ENCODE data around the gene SAMD14.
A peak's percentile ranks its signal among the peaks of the same experiment; 100 is the strongest.

SAMD14 gene

DNA sequence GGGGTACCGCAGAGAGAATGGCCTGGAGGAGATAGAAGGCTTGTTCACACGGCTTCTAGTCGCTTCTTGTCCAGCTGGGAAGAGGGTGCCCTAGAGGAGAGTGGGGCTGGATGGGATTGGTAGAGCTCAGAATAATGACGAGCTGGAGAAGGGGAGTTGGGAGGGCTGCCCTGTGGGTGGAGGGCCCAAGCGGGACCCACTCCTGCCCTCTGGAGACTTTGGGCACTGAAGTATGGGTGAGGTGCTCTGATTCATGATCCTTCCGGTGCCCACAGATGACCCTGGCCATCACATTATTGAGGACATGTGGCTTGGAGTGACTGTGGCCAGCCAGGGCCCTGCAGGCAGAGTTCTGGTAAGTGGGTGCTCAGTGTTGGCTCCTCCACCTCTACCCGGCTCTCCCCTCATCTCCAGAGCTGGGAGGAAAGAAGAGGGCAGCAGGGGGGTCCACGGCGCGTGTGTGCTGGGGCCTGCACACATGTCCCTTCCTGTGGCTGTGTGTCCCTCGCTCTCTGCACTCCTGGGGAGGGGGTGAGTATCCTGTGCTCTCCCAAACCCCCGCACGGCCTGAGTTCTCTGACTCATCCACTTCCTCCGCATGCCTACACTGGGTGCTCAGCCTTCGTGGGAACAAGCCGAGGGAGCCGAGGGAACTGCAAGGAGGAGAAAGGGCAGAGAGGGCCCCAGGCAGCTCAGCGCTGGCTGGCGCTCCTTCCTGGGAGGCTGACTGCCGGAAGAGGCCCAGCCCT, 65.5 kb downstream of the SAMD14 start:
- TF ChIP-seq, protein P1, sequence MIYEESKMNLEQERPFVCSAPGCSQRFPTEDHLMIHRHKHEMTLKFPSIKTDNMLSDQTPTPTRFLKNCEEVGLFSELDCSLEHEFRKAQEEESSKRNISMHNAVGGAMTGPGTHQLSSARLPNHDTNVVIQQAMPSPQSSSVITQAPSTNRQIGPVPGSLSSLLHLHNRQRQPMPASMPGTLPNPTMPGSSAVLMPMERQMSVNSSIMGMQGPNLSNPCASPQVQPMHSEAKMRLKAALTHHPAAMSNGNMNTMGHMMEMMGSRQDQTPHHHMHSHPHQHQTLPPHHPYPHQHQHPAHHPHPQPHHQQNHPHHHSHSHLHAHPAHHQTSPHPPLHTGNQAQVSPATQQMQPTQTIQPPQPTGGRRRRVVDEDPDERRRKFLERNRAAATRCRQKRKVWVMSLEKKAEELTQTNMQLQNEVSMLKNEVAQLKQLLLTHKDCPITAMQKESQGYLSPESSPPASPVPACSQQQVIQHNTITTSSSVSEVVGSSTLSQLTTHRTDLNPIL (CRISPR knock-in tag; IDR thresholded peaks at IDR 0.05; ENCODE audit: low read depth), result no peak
- no peak for TF ChIP-seq BACH2 (CRISPR knock-in tag; IDR thresholded peaks at IDR 0.05; ENCODE audit: borderline replicate concordance)
- TF ChIP-seq, protein P2, sequence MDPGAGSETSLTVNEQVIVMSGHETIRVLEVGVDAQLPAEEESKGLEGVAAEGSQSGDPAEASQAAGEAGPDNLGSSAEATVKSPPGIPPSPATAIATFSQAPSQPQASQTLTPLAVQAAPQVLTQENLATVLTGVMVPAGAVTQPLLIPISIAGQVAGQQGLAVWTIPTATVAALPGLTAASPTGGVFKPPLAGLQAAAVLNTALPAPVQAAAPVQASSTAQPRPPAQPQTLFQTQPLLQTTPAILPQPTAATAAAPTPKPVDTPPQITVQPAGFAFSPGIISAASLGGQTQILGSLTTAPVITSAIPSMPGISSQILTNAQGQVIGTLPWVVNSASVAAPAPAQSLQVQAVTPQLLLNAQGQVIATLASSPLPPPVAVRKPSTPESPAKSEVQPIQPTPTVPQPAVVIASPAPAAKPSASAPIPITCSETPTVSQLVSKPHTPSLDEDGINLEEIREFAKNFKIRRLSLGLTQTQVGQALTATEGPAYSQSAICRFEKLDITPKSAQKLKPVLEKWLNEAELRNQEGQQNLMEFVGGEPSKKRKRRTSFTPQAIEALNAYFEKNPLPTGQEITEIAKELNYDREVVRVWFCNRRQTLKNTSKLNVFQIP (CRISPR knock-in tag; IDR thresholded peaks at IDR 0.05; ENCODE audit: borderline replicate concordance, low read depth), result peak; percentile 43; the same call in 1 of the 2 replicates
- no peak for TF ChIP-seq ZNF8 (CRISPR knock-in tag; IDR thresholded peaks at IDR 0.05)
- TF ChIP-seq SNAI2 (CRISPR knock-in tag; IDR thresholded peaks at IDR 0.05), result peak; percentile 66; the same call in 1 of the 2 replicates
- TF ChIP-seq TCF4 (CRISPR knock-in tag; IDR thresholded peaks at IDR 0.05; ENCODE audit: borderline replicate concordance), result no peak
- TF ChIP-seq ZNF565 (CRISPR knock-in tag; conservative IDR thresholded peaks at IDR 0.05; ENCODE audit: low read depth), result no peak
- TF ChIP-seq RARB (CRISPR knock-in tag; IDR thresholded peaks at IDR 0.05), result no peak
- no peak for TF ChIP-seq ZFP30 (CRISPR knock-in tag; IDR thresholded peaks at IDR 0.05)
- TF ChIP-seq ZNF70 (CRISPR knock-in tag; IDR thresholded peaks at IDR 0.05), result no peak
- 0 out of 2 replicates have a peak, but pooled peaks have one; percentile 42 for TF ChIP-seq GLIS3 (CRISPR knock-in tag; IDR thresholded peaks at IDR 0.05)
- peak; percentile 91 for TF ChIP-seq ZFP3 (CRISPR knock-in tag; IDR thresholded peaks at IDR 0.05)
- TF ChIP-seq TOX (CRISPR knock-in tag; IDR thresholded peaks at IDR 0.05; ENCODE audit: borderline replicate concordance), result no peak; the same call in 1 of the 2 replicates
- 0 out of 2 replicates have a peak, but pooled peaks have one; percentile 76 for TF ChIP-seq OSR1 (CRISPR knock-in tag; IDR thresholded peaks at IDR 0.05)
- TF ChIP-seq CSDC2 (CRISPR knock-in tag; IDR thresholded peaks at IDR 0.05), result no peak
- TF ChIP-seq ESRRG (CRISPR knock-in tag; IDR thresholded peaks at IDR 0.05), result no peak
- TF ChIP-seq, protein P3, sequence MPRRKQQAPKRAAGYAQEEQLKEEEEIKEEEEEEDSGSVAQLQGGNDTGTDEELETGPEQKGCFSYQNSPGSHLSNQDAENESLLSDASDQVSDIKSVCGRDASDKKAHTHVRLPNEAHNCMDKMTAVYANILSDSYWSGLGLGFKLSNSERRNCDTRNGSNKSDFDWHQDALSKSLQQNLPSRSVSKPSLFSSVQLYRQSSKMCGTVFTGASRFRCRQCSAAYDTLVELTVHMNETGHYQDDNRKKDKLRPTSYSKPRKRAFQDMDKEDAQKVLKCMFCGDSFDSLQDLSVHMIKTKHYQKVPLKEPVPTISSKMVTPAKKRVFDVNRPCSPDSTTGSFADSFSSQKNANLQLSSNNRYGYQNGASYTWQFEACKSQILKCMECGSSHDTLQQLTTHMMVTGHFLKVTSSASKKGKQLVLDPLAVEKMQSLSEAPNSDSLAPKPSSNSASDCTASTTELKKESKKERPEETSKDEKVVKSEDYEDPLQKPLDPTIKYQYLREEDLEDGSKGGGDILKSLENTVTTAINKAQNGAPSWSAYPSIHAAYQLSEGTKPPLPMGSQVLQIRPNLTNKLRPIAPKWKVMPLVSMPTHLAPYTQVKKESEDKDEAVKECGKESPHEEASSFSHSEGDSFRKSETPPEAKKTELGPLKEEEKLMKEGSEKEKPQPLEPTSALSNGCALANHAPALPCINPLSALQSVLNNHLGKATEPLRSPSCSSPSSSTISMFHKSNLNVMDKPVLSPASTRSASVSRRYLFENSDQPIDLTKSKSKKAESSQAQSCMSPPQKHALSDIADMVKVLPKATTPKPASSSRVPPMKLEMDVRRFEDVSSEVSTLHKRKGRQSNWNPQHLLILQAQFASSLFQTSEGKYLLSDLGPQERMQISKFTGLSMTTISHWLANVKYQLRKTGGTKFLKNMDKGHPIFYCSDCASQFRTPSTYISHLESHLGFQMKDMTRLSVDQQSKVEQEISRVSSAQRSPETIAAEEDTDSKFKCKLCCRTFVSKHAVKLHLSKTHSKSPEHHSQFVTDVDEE (CRISPR knock-in tag; IDR thresholded peaks at IDR 0.05), result peak; percentile 25; the same call in 1 of the 2 replicates
- no peak for TF ChIP-seq ARNTL (CRISPR knock-in tag; IDR thresholded peaks at IDR 0.05; ENCODE audit: borderline replicate concordance, low read depth)
- TF ChIP-seq, protein P4, sequence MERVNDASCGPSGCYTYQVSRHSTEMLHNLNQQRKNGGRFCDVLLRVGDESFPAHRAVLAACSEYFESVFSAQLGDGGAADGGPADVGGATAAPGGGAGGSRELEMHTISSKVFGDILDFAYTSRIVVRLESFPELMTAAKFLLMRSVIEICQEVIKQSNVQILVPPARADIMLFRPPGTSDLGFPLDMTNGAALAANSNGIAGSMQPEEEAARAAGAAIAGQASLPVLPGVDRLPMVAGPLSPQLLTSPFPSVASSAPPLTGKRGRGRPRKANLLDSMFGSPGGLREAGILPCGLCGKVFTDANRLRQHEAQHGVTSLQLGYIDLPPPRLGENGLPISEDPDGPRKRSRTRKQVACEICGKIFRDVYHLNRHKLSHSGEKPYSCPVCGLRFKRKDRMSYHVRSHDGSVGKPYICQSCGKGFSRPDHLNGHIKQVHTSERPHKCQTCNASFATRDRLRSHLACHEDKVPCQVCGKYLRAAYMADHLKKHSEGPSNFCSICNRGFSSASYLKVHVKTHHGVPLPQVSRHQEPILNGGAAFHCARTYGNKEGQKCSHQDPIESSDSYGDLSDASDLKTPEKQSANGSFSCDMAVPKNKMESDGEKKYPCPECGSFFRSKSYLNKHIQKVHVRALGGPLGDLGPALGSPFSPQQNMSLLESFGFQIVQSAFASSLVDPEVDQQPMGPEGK (CRISPR knock-in tag; IDR thresholded peaks at IDR 0.05; ENCODE audit: borderline replicate concordance), result peak; percentile 98
- peak; percentile 42 for TF ChIP-seq ISL1 (CRISPR knock-in tag; IDR thresholded peaks at IDR 0.05)
- TF ChIP-seq, protein P5, sequence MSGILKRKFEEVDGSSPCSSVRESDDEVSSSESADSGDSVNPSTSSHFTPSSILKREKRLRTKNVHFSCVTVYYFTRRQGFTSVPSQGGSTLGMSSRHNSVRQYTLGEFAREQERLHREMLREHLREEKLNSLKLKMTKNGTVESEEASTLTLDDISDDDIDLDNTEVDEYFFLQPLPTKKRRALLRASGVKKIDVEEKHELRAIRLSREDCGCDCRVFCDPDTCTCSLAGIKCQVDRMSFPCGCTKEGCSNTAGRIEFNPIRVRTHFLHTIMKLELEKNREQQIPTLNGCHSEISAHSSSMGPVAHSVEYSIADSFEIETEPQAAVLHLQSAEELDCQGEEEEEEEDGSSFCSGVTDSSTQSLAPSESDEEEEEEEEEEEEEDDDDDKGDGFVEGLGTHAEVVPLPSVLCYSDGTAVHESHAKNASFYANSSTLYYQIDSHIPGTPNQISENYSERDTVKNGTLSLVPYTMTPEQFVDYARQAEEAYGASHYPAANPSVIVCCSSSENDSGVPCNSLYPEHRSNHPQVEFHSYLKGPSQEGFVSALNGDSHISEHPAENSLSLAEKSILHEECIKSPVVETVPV (CRISPR knock-in tag; IDR thresholded peaks at IDR 0.05), result no peak
- TF ChIP-seq PPARA (CRISPR knock-in tag; IDR thresholded peaks at IDR 0.05; ENCODE audit: borderline replicate concordance), result no peak
- no peak for TF ChIP-seq ZC3H10 (CRISPR knock-in tag; IDR thresholded peaks at IDR 0.05)
- ATAC-seq, result peak; percentile 67
